ENCODE data around the gene PLA2G12A. TPM values are rescaled to one million over a fixed set of nuclear protein-coding genes. Genes with fewer than 3 reads are reported as not detected.
A peak's percentile ranks its signal among the peaks of the same experiment; 100 is the strongest.

Gene PLA2G12A
- total and polyA plus RNA-seq, 9 of the 15 experiments (the other 6 are each of a cell fraction or from before 2014, with no cell fraction given): 24.2 to 226 (median 80.5) TPM

DNA sequence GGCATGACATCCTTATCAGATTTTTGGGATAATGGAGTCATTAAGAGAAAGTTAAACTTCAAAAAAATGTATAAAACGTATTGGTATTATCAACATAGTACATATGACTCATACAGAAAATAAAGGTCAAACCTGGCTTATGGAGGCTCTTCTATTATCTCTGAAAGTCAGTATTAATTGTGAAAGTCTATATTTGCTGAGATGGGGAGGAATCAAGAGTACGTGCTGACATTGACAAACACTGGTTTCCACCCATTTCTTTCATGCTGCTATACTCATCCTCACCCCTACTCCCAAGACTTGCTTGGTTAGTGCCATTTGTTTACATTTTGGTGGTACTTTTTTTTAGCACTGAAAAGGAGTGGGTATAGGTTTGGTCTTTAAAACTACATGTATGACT lies 30.8 kb upstream of the PLA2G12A start:
- peaks cover 0 to 15% of the 10 kb centered on the region in 2 experiments; a peak in 3 of 5 replicates for H3K4me1 ChIP-seq (replicated peaks in 1 of 2; ENCODE audit: control insufficient read depth in 2 of 2, insufficient read depth in 2 of 2, low read length in 2 of 2)
- no peak overlapping the region for H3K4me3 ChIP-seq
- 29% methylated on average over 2 of the region's 2 CpGs for WGBS (ENCODE audit: insufficient coverage, low coverage, missing lambda C conversion rate)
- ATAC-seq (no peak), FAIRE-seq (no peak), DNase-seq (ENCODE audit: extremely low read depth in 1 of 4, low spot score in 3 of 4) (no peak)
- ChIA-PET CTCF (ENCODE audit: low intra/inter-chr PET ratio) (no interaction called here), POLR2A (no interaction called here)
- in situ Hi-C loops (cut with MboI): no loop called here
- no peaks in the 10 kb centered on the region for H3K9me3 ChIP-seq (replicated peaks; ENCODE audit: control insufficient read depth, insufficient read depth, low read depth, low read length)
- H3K27me3 ChIP-seq (ENCODE audit: control insufficient read depth in 2 of 2, insufficient read depth in 2 of 2, low read length in 2 of 2): no peaks in the 10 kb centered on the region
- intact Hi-C loops (cut with micrococcal nuclease): no loop called here
- H4K20me1 ChIP-seq (replicated peaks; ENCODE audit: control insufficient read depth, insufficient read depth, low read length): no peaks in the 10 kb centered on the region
- H3K9ac ChIP-seq (ENCODE audit: insufficient read depth in 1 of 2, low read depth in 2 of 2, low read length in 2 of 2): no peak overlapping the region
- TF ChIP-seq, protein P1, sequence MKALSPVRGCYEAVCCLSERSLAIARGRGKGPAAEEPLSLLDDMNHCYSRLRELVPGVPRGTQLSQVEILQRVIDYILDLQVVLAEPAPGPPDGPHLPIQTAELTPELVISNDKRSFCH (CRISPR knock-in tag; IDR thresholded peaks at IDR 0.05): no peak
- TF ChIP-seq, protein P1 (tag; IDR thresholded peaks at IDR 0.05): peak; percentile 62; the same call in 1 of the 2 replicates
- TF ChIP-seq GABPB1 (CRISPR knock-in tag; IDR thresholded peaks at IDR 0.05): no peak
- TF ChIP-seq HDGF (IDR thresholded peaks at IDR 0.05): no peak
- 0 out of 2 replicates have a peak, but pooled peaks have one; percentile 14 for TF ChIP-seq FOSL1 (tag; conservative IDR thresholded peaks at IDR 0.05)
- no peaks in the 10 kb centered on the region for H3K9me1 ChIP-seq (ENCODE audit: control insufficient read depth, insufficient read depth, low read length)
- H3K36me3 ChIP-seq (ENCODE audit: control insufficient read depth, insufficient read depth, low read length): no peaks in the 10 kb centered on the region
- no TSS peak for BruUV-seq (replicated peaks)
- peak overlapping the region; percentile 25; the same call in 1 of the 2 replicates for H2AFZ ChIP-seq (ENCODE audit: low read depth, low read length)
- H3K4me2 ChIP-seq (ENCODE audit: insufficient read depth, low read length): no peak overlapping the region
- H3K79me2 ChIP-seq (ENCODE audit: control insufficient read depth, insufficient read depth, low read length): no peaks in the 10 kb centered on the region
- H3K27ac ChIP-seq (ENCODE audit: extremely low read depth, low read depth, low read length): no peak overlapping the region

DNA sequence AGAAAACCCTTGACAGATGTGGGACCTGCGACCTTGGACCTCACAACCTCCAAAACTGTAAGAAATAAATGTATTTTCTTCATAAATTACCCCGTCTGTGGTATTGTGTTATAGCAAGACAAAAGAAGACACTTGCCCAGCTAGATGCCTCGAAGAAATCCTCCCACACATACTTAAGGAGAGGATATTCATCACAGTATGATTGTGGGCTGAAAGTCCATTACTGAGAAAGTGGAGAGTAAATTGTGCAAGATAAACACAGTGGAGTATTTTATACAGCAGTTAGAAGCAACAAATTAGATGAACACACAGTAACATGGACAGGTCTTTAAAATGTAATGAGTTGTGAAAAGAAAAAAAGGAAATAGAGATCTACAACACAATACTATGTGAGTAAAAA lies 25.8 kb upstream of the PLA2G12A start:
- DNase-seq (ENCODE audit: extremely low read depth in 1 of 4, low spot score in 3 of 4) (no peak), ATAC-seq (no peak), FAIRE-seq (no peak)
- no peaks in the 10 kb centered on the region for H3K36me3 ChIP-seq (ENCODE audit: control insufficient read depth, insufficient read depth, low read length)
- ChIA-PET POLR2A (no interaction called here), CTCF (ENCODE audit: low intra/inter-chr PET ratio) (no interaction called here)
- no peak overlapping the region for H3K4me3 ChIP-seq
- in situ Hi-C loops (cut with MboI) (no loop called here), intact Hi-C loops (cut with micrococcal nuclease) (no loop called here)
- H4K20me1 ChIP-seq (replicated peaks; ENCODE audit: control insufficient read depth, insufficient read depth, low read length): no peaks in the 10 kb centered on the region
- peaks cover 0 to 9% of the 10 kb centered on the region in 2 experiments; a peak in 2 of 5 replicates for H3K4me1 ChIP-seq (replicated peaks in 1 of 2; ENCODE audit: control insufficient read depth in 2 of 2, insufficient read depth in 2 of 2, low read length in 2 of 2)
- H3K4me2 ChIP-seq (ENCODE audit: insufficient read depth, low read length): no peak overlapping the region
- H3K9me1 ChIP-seq (ENCODE audit: control insufficient read depth, insufficient read depth, low read length): no peaks in the 10 kb centered on the region
- peak overlapping the region; percentile 57 for H2AFZ ChIP-seq (ENCODE audit: low read depth, low read length)
- no peaks in the 10 kb centered on the region for H3K27me3 ChIP-seq (ENCODE audit: control insufficient read depth in 2 of 2, insufficient read depth in 2 of 2, low read length in 2 of 2)
- no peak overlapping the region for H3K27ac ChIP-seq (ENCODE audit: extremely low read depth, low read depth, low read length)
- no peaks in the 10 kb centered on the region for H3K79me2 ChIP-seq (ENCODE audit: control insufficient read depth, insufficient read depth, low read length)
- WGBS (ENCODE audit: insufficient coverage, low coverage, missing lambda C conversion rate): 19% methylated on average over 3 of the region's 3 CpGs
- no peaks in the 10 kb centered on the region for H3K9me3 ChIP-seq (replicated peaks; ENCODE audit: control insufficient read depth, insufficient read depth, low read depth, low read length)
- no TSS peak for BruUV-seq (replicated peaks)
- no peak overlapping the region for H3K9ac ChIP-seq (ENCODE audit: insufficient read depth in 1 of 2, low read depth in 2 of 2, low read length in 2 of 2)
- TF ChIP-seq ZNF274 (IDR thresholded peaks at IDR 0.05; ENCODE audit: borderline replicate concordance, low read depth, low read length) (no peak), NFATC3 (IDR thresholded peaks at IDR 0.05) (no peak), CBX8 (IDR thresholded peaks at IDR 0.05; ENCODE audit: borderline replicate concordance, extremely low read depth, low read depth, low read length, poor library complexity, severe bottlenecking) (no peak), NONO (IDR thresholded peaks at IDR 0.05; ENCODE audit: low read depth in 2 of 2, low read length in 1 of 2) (no peak), ZNF75A (CRISPR knock-in tag; IDR thresholded peaks at IDR 0.05) (no peak)
- TF ChIP-seq, protein P2, sequence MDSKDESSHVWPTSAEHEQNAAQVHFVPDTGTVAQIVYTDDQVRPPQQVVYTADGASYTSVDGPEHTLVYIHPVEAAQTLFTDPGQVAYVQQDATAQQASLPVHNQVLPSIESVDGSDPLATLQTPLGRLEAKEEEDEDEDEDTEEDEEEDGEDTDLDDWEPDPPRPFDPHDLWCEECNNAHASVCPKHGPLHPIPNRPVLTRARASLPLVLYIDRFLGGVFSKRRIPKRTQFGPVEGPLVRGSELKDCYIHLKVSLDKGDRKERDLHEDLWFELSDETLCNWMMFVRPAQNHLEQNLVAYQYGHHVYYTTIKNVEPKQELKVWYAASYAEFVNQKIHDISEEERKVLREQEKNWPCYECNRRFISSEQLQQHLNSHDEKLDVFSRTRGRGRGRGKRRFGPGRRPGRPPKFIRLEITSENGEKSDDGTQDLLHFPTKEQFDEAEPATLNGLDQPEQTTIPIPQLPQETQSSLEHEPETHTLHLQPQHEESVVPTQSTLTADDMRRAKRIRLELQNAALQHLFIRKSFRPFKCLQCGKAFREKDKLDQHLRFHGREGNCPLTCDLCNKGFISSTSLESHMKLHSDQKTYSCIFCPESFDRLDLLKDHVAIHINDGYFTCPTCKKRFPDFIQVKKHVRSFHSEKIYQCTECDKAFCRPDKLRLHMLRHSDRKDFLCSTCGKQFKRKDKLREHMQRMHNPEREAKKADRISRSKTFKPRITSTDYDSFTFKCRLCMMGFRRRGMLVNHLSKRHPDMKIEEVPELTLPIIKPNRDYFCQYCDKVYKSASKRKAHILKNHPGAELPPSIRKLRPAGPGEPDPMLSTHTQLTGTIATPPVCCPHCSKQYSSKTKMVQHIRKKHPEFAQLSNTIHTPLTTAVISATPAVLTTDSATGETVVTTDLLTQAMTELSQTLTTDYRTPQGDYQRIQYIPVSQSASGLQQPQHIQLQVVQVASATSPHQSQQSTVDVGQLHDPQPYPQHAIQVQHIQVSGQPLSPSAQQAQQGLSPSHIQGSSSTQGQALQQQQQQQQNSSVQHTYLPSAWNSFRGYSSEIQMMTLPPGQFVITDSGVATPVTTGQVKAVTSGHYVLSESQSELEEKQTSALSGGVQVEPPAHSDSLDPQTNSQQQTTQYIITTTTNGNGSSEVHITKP (IDR thresholded peaks at IDR 0.05; ENCODE audit: partially characterized antibody): no peak

Measured in K562 (cell line).